Lung (tissue), 12 donors: ENCODE measurements around the gene RNF183. TPM values are rescaled to one million over a fixed set of nuclear protein-coding genes. Genes with fewer than 3 reads are reported as not detected.

ENCODE experiments used
- ATAC-seq: fragments of 200-7000 bp; cut with Tn5 transposase; one replicate; pipeline ENCODE4 v1.9.1; 2020; ENCODE audit warnings: moderate number of reproducible peaks; ENCODE audit not compliant: insufficient read depth, low FRiP score
- DNase-seq, 3 donors: peaks; one replicate each; pipeline ENCODE4 v3.0.0-alpha.2; 2013 to 2017
- H3K27ac ChIP-seq, 2 donors: one replicate each; pipeline ENCODE4 v1.5.1; 2013; ENCODE audit warnings: mild to moderate bottlenecking in 2 of 2, moderate library complexity in 2 of 2, control low read depth in 1 of 2, inconsistent platforms in 1 of 2, low read depth in 1 of 2, low read length in 1 of 2
- H3K27me3 ChIP-seq, 3 donors: one replicate each; pipeline ENCODE4 v1.5.1; 2013; ENCODE audit warnings: low read length in 2 of 3; ENCODE audit not compliant: control insufficient read depth in 3 of 3, insufficient read depth in 3 of 3
- H3K36me3 ChIP-seq, 4 donors: one replicate each; pipeline ENCODE4 v1.5.1; 2013; ENCODE audit warnings: low read length in 4 of 4, mild to moderate bottlenecking in 1 of 4, moderate library complexity in 1 of 4; ENCODE audit not compliant: control insufficient read depth in 4 of 4, insufficient read depth in 4 of 4
- H3K4me1 ChIP-seq, 5 donors: one replicate each; pipeline ENCODE4 v1.5.1; 2013; ENCODE audit warnings: low read length in 5 of 5, mild to moderate bottlenecking in 2 of 5, moderate library complexity in 1 of 5; ENCODE audit not compliant: control insufficient read depth in 5 of 5, insufficient read depth in 5 of 5
- H3K4me3 ChIP-seq: one replicate; pipeline ENCODE4 v1.5.1; 2013; ENCODE audit warnings: mild to moderate bottlenecking, control low read depth, moderate library complexity
- H3K9ac ChIP-seq, 2 donors: one replicate each; pipeline ENCODE4 v1.5.1; 2013; ENCODE audit warnings: low read length in 2 of 2, control low read depth in 1 of 2; ENCODE audit not compliant: insufficient read depth in 1 of 2
- H3K9me3 ChIP-seq, 4 donors: one replicate each; pipeline ENCODE4 v1.5.1; 2013; ENCODE audit warnings: low read length in 3 of 4, mild to moderate bottlenecking in 1 of 4, moderate library complexity in 1 of 4; ENCODE audit not compliant: control insufficient read depth in 4 of 4, insufficient read depth in 3 of 4
- CTCF ChIP-seq: IDR thresholded peaks from 2 replicates; pipeline ENCODE4 v1.5.1; 2012; ENCODE audit warnings: mild to moderate bottlenecking; ENCODE audit errors: control extremely low read depth, extremely low read depth
- WGBS, 2 donors: extraction: QIAGEN DNeasy Blood & Tissue Kit; methylation state at CpG; one replicate each; pipeline ENCODE4 v1.1.7; 2013; 5-methylcytosine and 5-hydroxymethylcytosine counted together
- polyA plus RNA-seq, 2 donors: library from polyadenylated mRNA; stranded (reverse); fragments of 200-250 nt; gene quantifications; one replicate each; pipeline ENCODE4 v1.2.1, GENCODE V29; 2013
- total RNA-seq, 2 donors: library from RNA; depleted of rRNA in 1 of 2; stranded (reverse); fragments of >200 nt in 1 of 2; gene quantifications; one replicate each; pipeline ENCODE4 v1.2.1, GENCODE V29; 2014 to 2021
- donor health status: control.
- donor health status: control.
- donor health status: Bipolar disorder and iron deficiency.
- donor health status: healthy.
- donor health status: DM: yes; HTN: yes; CAD: no.

The RNF183 gene
- total and polyA plus RNA-seq, 4 donors, result 0.12 to 1.1 (median 0.56) TPM

DNA sequence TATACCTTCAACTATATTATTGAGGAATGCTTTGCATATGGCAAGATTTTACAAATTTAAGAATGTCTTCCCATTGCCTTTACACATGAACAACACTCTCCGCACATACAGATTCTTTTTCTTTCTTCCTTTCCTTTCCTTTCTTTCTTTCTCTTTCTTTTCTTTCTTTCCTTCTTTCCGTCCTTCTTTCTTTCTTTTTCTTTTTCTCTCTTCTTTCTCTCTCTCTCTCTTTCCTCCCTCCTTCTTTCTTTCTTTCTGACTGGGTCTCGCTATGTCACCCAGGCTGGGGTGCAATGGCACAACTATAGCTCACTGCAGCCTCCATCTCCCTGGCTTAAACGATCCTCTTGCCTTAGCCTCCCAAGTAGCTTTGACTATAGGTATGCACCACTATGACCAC lies 23.1 kb upstream of the RNF183 start:
- no peak for TF ChIP-seq CTCF
- no peak overlapping the region for H3K27ac ChIP-seq
- no peak overlapping the region for H3K9ac ChIP-seq
- peaks cover 0 to 7% (median 0%) of the 10 kb centered on the region in 5 donors for H3K4me1 ChIP-seq
- DNase-seq, result no peak
- no peak overlapping the region for H3K4me3 ChIP-seq
- H3K27me3 ChIP-seq, result no peaks in the 10 kb centered on the region
- no peaks in the 10 kb centered on the region for H3K9me3 ChIP-seq
- 96 to 99% methylated on average over 4 of the region's 4 CpGs for WGBS, 2 donors
- H3K36me3 ChIP-seq, result peaks cover 0 to 9% (median under 1%) of the 10 kb centered on the region in 4 donors
- no peak for ATAC-seq

GRCh38 chr9:113322671-113323070 lies 19.5 kb upstream of the RNF183 start:
- Histone ChIP-seq H3K36me3 (peaks cover 0 to 20% (median 3%) of the 10 kb centered on the region in 4 donors), H3K4me3 (no peak overlapping the region), H3K27me3 (no peaks in the 10 kb centered on the region), H3K9me3 (no peaks in the 10 kb centered on the region), H3K4me1 (peaks cover 0 to 7% (median 0%) of the 10 kb centered on the region in 5 donors), H3K9ac (no peak overlapping the region), H3K27ac (no peak overlapping the region)
- DNase-seq (no peak), ATAC-seq (no peak)
- 84 to 91% methylated on average over 6 of the region's 6 CpGs for WGBS, 2 donors
- TF ChIP-seq CTCF, result no peak

GRCh38 chr9:113320051-113320450 lies 16.9 kb upstream of the RNF183 start:
- no peak for TF ChIP-seq CTCF
- H3K27ac ChIP-seq, result no peak overlapping the region
- no peaks in the 10 kb centered on the region for H3K27me3 ChIP-seq
- DNase-seq (no peak), ATAC-seq (no peak)
- peaks cover 0 to 16% (median 3%) of the 10 kb centered on the region in 4 donors for H3K36me3 ChIP-seq
- H3K4me3 ChIP-seq, result no peak overlapping the region
- 93 to 94% methylated on average over 3 of the region's 3 CpGs for WGBS, 2 donors
- peaks cover 0 to 7% (median 0%) of the 10 kb centered on the region in 5 donors for H3K4me1 ChIP-seq
- H3K9ac ChIP-seq, result no peak overlapping the region
- H3K9me3 ChIP-seq, result no peaks in the 10 kb centered on the region

- Histone ChIP-seq H3K27me3 (no peaks in the 10 kb centered on the region), H3K9me3 (no peaks in the 10 kb centered on the region), H3K9ac (no peak overlapping the region), H3K4me1 (peaks cover 0 to 1% (median 0%) of the 10 kb centered on the region in 5 donors), H3K27ac (no peak overlapping the region), H3K4me3 (no peak overlapping the region), H3K36me3 (peaks cover 0 to 16% (median 3%) of the 10 kb centered on the region in 4 donors)
- no peak for TF ChIP-seq CTCF
- DNase-seq, result no peak
- ATAC-seq, result no peak
- WGBS, 2 donors, result 96% methylated on average over 2 of the region's 2 CpGs
Measured at GRCh38 chr9:113319054-113319453, 15.9 kb upstream of the RNF183 start.
